GM19438 (cell line): ENCODE measurements around the gene TRPC4AP.

Source experiments
- ATAC-seq: cut with Tn5 transposase; IDR thresholded peaks from one replicate; pipeline ENCODE4 v1.9.1; 2021; ENCODE audit warnings: low read depth; ENCODE audit not compliant: unreplicated experiment

TRPC4AP gene

GRCh38 chr20:34990231-34990630, 102.4 kb downstream of the TRPC4AP start:
- no peak for ATAC-seq

- ATAC-seq, result no peak
These were observed 102.9 kb downstream of the TRPC4AP start for GRCh38 chr20:34989670-34990069.

GRCh38 chr20:34989118-34989517, 103.5 kb downstream of the TRPC4AP start:
- no peak for ATAC-seq

- no peak for ATAC-seq
These were observed 104.4 kb downstream of the TRPC4AP start for GRCh38 chr20:34988191-34988540.

GRCh38 chr20:34987288-34988190, 105.1 kb downstream of the TRPC4AP start:
- ATAC-seq, result no peak

GRCh38 chr20:34986311-34987287, 106.0 kb downstream of the TRPC4AP start:
- no peak for ATAC-seq

- ATAC-seq, result no peak
These were observed 106.9 kb downstream of the TRPC4AP start for GRCh38 chr20:34985461-34986310.

- no peak for ATAC-seq
These were observed 107.8 kb downstream of the TRPC4AP start for GRCh38 chr20:34984756-34985261.

- no peak for ATAC-seq
These were observed 108.4 kb downstream of the TRPC4AP start for GRCh38 chr20:34983995-34984735.

- no peak for ATAC-seq
These were observed 109.4 kb downstream of the TRPC4AP start for GRCh38 chr20:34983089-34983820.

GRCh38 chr20:34982270-34983088, 110.1 kb downstream of the TRPC4AP start:
- ATAC-seq, result no peak

- ATAC-seq, result no peak
These were observed 111.9 kb downstream of the TRPC4AP start for GRCh38 chr20:34980543-34981233.

GRCh38 chr20:34979366-34980153, 113.0 kb downstream of the TRPC4AP start:
- ATAC-seq, result no peak

GRCh38 chr20:34978092-34978744, 114.4 kb downstream of the TRPC4AP start:
- ATAC-seq, result no peak

- ATAC-seq, result no peak
These were observed 115.1 kb downstream of the TRPC4AP start for GRCh38 chr20:34977365-34978091.
